NCI-H446 (cell line): ENCODE data around the gene PLGLB2.
"Not testable (repeated sequence)": the region's sequence is repeated elsewhere in the genome, so short reads cannot be mapped to it uniquely, and the experiment has no call there.

Experiments
- DNase-seq, 2 experiments: peaks; one replicate each; lab custom pipeline; 2025; lab: John Stamatoyannopoulos, UW

The PLGLB2 gene

DNA sequence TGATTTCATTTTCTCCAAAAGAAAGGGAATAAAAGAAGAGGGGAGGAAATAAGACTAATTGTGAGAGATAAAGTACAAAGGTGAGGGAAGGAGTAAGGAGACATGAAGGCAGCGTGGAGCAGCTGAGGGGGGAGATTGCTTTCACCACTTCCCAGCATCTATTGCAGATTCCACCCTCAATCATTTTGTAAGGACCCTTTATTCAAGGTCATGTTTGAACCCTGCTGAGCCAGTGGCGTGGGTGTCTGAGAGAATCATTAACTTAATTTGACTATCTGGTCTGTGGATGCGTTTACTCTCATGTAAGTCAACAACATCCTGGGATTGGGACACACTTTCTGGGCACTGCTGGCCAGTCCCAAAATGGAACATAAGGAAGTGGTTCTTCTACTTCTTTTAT is at the start of gene PLGLB2:
Gene PLGLB2 (plus strand): TSS at position 297 of the 400 bp plus-strand sequence. CDS start 67 bp downstream, at position 364.
- DNase-seq = not testable (repeated sequence)

DNA sequence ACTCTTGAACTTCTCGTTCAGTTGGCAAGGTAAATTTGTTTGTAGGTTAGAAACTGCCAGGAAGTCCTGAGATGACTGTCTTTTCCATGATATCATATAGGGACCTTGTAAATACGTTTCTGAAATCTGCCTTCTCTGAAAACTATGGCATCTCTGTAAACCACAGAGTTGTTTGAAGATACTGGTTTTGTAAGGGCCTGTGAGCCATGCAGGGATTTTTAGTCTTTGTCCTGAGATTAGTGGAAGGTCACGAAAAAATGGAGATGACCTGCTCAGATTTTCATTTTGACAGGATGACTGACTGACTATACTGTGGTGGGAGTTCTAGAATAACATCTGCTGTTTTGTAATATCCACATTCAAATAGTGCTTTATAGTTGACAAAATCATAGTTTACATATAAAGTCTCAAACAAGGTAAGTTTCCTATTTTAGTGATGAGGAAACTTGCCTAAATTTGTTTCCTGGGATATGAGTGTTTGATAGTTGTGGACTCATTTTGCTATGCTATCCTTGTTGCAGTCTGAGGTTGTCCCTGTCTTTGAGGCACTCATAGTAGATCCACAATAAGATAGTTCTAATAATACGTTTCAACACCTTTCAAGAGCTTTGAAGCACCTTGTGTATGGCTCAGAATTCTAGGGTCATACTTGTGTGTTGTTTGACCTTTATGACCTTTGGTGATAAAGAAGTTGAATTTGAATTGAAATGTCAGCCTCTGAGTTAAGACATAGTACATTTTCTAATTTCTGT is 43.1 kb upstream of the PLGLB2 start:
- DNase-seq = not testable (repeated sequence)

DNA sequence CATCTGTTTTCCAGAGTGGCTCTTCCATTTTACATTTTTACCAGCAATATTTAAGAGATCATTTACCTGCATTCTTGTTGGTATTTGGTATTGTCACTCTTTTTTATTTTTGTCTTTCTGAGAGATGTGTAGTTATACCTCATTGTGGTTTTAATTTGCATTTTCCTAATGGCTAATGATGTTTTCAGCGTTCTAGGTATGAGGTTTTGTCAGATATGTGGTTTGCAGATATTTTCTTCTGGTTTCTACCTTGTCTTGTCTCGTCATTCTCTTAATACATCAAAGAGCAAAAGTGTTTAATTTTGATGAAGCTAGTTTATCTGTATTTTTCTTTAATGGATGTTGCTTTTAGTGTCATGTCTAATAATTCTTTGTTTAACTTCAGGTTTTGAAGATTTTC is 39.5 kb upstream of the PLGLB2 start:
- not testable (repeated sequence) for DNase-seq

DNA sequence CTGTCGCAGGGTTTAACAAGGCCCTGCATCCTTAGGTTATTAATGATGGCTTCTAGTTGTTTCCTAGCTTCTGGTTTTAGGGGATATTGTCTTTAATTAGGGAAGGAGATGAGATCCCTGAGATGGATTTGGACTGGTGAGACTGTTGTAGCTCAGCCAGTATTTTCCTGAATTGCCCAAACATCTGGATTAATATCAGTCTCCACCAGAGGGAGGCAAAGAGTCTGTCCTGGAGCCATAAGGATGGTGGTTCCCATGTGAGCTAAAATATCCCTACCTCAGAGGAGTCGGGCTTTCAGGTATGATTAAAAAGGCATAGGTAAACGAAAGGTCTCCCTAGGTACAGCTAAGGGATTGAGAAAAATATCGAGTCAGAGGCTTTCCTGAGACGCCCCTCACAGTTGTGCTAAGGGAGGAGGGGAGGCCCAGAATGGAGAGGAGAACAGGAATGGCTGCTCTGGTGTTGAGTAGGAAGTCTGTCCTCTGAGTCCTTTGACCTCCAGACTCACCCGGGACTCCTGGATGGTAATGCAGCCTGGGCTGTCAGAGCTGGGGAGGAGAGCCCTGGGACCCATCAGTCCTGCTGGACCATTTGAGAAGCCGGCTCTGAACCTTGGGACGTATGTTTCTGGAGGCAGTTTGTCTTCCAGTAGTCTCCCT is 19.8 kb upstream of the PLGLB2 start:
- DNase-seq = not testable (repeated sequence)

DNA sequence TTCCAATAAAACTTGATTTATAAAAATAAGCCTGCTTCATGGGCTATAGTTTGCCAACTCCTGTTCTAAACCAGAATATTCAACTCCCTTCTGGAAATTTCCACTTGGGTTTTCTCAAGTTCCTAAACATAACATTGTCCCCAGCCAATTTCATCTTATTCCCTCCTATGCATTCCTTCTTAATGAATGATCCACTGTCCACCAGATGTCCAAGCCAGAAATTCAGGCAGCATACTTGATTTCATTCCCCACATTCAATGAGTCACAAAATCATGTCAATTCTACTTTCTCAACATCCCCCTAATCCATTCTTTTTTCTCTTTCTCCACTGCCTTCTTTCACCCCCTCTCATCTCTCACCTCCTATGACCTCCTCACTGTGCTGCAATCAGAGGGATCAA is 7.0 kb upstream of the PLGLB2 start:
- not testable (repeated sequence) for DNase-seq

DNA sequence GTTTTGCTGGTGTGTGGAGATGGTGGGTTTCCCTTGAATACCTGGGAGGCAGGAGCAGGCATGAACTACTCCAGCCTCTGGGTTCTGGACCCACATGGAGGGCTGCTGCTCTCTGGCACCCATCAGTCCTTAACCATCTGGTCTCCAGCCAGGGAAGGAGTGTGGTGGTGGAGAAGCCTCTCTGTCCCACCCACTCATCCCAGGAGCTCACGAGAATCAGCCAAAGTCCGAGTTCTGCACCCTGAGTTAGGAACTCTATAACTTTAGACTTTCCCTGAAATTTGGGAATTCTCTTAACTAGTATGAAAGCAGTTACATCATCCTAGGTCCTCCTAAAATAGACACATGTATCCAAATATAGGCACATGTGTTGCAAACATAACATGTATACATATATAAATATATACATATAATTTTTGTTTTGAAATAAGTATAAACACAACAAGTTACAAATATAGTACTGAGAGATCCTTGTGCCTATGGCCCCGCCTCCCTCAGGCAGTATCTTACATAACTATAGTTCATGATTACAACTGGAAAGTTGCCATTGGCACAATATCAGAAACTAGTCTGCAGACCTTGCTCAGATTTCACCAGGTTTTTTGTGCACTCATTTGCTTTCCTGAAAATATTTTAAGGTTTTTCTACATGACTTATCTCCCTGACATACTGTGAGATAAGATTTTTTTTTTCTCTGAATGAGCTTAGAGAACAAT is 5.3 kb upstream of the PLGLB2 start:
- not testable (repeated sequence) for DNase-seq

DNA sequence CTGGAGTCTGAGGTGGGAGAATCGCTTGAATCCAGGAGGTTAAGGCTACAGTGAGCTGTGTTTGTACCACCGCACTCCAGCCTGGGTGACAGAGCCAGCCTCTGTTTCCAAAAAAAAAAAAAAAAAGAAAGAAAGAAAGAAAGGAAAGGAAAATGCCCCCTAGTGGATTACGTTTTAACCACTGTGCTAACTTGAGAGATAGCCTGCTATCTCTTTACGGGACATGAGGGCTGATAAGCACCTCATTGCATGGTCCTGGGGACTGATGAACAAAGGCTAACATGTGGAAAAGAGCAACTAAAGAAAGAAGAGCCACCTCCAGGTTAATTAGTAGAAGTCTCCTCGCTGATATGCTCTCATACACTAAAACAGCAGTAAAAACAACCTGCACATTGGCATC is 4.2 kb upstream of the PLGLB2 start:
- not testable (repeated sequence) for DNase-seq

DNA sequence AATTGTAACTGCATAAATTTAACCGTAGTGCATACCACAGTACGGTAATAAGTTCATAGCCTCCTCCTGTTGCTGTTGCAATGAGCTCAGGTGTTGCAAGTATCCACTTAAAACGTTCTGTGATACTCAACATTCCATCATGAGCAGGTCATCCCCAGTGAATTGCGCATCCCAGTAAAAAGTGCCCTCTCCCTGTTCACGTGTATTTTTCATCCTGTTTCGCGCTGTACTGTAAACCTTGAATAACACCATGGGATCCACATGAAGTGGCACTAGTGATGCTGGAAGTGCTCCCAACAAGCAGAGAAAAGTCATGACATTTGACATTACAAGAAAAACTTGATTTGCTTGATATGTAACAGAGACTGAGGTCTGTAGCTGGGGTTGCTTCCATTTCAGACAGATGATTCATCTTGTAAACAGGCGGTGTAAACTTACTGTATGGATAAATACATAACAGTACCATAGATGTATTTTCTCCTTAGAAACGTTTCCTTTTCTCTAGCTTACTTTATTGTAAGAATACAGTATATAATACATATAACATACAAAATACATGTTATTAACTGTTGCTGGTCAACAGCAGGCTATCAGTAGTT is 2.4 kb upstream of the PLGLB2 start:
- DNase-seq = not testable (repeated sequence)

DNA sequence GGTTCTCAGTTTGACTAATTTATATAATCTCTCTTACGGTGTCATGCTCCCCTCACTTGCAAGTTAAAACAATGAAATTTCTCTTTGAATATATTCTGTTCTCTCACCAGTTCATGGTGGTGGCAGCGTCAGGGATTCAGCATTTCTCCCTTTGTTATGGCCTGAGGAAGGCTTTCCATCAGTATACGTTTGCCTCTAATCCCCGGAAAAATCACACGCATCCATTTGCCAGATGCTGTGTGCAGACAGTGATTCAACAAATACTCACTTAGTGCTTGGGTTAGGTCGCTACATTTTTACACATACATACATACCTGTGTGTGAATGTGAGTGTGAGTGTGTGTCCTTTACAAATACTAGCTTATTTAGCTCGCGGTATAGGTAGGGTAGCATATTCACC is 637 bp downstream of the PLGLB2 start:
- DNase-seq = not testable (repeated sequence)

DNA sequence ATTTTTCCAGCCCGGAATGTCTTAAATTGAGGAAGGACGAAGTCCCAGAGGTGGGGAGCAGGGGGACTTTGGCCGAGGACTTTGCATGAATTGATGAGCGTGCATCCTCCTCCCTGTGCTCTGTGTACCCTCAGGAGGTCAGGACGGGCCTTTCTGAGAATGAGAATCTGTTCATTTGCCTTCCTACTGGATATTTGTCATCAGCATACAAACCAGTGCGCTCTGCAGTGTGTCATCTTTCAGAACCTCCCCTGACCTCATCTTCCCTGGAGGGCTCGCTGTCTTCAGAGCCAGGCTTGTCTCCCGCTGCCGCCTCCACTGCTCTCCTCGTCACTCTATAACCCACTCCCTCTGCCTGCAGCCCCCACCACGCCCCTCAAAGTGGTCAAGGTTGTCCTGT is 2.7 kb downstream of the PLGLB2 start:
- not testable (repeated sequence) for DNase-seq

DNA sequence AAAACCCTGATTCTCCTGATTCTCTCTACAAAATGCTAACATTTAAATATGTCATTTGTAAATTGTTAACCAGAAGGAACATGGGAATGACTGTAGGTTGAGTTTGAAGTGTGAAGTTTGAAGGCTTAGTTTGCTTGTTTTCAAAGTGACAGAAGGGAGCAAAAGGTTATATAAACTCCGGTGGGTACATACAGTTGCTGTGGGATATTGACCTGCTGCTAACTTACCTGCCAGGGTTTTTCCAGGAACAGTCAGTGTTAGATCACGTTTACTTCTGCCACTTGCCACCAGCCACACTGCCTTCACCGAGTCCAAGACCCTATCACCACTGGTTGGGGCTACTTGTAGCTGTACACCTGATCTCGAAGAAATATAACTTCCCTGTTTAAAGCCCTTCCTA is 6.9 kb downstream of the PLGLB2 start:
- DNase-seq = not testable (repeated sequence)
